Stomach (tissue), 4 donors: ENCODE results near the gene ABHD15.
"Not testable (repeated sequence)": the region's sequence is repeated elsewhere in the genome, so short reads cannot be mapped to it uniquely, and the experiment has no call there.

Source experiments
- POLR2A ChIP-seq, 4 donors: fragments of 450-650 bp; IDR thresholded peaks; one replicate each; pipeline ENCODE4 v1.6.1; 2016; ENCODE audit warnings: antibody characterized with exemption in 4 of 4, control low read depth in 2 of 4, mild to moderate bottlenecking in 1 of 4, moderate library complexity in 1 of 4
- POLR2AphosphoS5 ChIP-seq, 3 donors: sonication (generic); formaldehyde crosslinking; IDR thresholded peaks; one replicate each; pipeline ENCODE4 v1.6.1; 2016; ENCODE audit warnings: antibody characterized with exemption in 3 of 3

DNA sequence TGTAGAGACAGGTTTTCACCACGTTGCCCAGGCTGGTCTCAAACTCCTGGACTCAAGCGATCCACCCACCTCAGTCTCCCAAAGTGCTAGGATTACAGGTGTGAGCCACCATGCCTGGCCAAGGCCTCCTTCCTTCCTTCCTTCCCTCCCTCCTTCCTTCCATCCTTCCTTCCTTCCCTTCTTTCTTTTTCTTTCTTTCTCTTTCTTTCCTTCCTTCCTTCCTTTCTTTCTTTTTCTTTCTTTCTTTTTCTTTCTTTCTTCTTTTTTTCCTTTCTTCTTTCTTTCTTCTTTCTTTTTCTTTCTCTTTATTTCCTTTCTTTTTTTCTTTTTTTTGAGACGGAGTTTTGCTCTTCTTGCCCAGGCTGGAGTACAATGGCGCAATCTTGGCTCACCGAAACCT is 8.7 kb downstream of the ABHD15 start:
- not testable (repeated sequence) for TF ChIP-seq POLR2A, POLR2AphosphoS5 (IDR thresholded peaks at IDR 0.05)
